Measurements from ENCODE around the gene LDHD. TPM values are rescaled to one million over a fixed set of nuclear protein-coding genes. Genes with fewer than 3 reads are reported as not detected.
"Not testable (repeated sequence)": the region's sequence is repeated elsewhere in the genome, so short reads cannot be mapped to it uniquely, and the experiment has no call there.

Gene LDHD
- total RNA-seq = not detected

DNA sequence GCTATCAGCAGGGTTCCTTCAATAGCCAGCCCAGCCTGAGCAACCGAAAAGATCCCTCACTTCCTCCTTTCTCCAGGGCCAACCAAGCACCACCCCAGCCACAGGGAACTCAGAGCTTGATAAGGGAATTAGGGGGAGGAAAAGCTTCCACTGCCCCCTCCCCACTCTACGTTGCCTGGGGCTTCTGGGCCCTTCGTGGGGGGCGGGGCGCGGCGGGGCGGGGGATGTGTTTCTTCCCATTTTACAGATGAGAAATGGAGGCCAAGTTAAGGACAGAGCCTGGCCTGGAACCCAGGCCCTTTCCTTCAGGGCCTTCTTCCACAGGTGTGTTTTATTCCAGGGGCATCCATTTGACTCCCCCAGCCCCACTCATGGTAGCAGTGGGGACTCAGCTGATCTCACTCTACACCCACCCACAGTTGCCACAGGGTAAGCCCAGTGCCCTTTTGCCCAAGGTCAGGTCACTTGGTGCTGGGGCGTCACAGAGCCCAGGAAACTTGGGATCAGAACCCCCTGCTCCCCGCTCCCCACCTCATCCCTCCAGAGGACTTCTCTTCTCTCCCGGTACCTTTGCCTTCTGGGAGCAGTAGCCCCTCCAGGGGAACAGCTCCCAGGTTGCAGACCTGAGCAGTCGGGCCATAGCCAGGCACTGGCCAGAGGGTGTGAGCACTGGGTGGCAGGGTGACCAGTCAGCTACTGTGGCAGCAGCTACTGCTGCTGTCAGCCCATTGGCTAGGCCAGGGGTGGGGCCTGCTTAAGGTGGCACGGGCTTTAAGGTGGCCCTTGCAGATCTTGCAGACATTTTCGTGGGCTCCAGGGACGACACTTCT is at the start of gene LDHD:
LDHD (minus strand) TSS at position 700 of the 830 bp plus-strand sequence; CDS start at position 640, 60 bp downstream.
- H3K36me3 Mint-ChIP-seq = no peaks in the 10 kb centered on the region
- no peak within 1 kb of the TSS for H3K27ac Mint-ChIP-seq
- no peak within 1 kb of the TSS for H3K4me3 Mint-ChIP-seq
- POLR2A ChIA-PET = no interaction called here
- peaks cover 9% of the 10 kb centered on the region for H3K27me3 Mint-ChIP-seq
- ATAC-seq (ENCODE audit: low read depth) (no peak), DNase-seq (no peak)
- H3K4me1 Mint-ChIP-seq = peaks cover 6% of the 10 kb centered on the region
- H3K9me3 Mint-ChIP-seq = peaks cover under 1% of the 10 kb centered on the region

DNA sequence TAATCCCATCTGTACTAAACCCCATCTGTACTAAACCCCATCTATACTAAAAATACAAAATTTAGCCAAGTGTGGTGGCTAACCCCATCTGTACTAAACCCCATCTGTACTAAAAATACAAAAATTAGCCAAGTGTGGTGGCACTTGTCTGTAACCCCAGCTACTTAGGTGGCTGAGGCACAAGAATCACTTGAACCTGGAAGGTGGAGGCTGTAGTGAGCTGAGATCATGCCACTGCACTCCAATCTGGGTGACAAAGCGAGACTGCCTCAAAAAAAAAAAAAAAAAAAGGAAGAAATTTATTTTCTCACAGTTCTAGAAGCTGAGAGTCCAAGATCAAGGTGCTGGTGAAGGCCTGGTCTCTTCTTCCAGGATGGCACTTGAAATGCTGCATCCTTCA is 43.8 kb upstream of the LDHD start:
- no peak overlapping the region for H3K4me3 Mint-ChIP-seq
- no peaks in the 10 kb centered on the region for H3K27me3 Mint-ChIP-seq
- H3K9me3 Mint-ChIP-seq = peaks cover 12% of the 10 kb centered on the region
- H3K4me1 Mint-ChIP-seq = no peaks in the 10 kb centered on the region
- no peak overlapping the region for H3K27ac Mint-ChIP-seq
- POLR2A ChIA-PET = no interaction called here
- ATAC-seq (ENCODE audit: low read depth) (no peak), DNase-seq (no peak)
- peaks cover 76% of the 10 kb centered on the region for H3K36me3 Mint-ChIP-seq

DNA sequence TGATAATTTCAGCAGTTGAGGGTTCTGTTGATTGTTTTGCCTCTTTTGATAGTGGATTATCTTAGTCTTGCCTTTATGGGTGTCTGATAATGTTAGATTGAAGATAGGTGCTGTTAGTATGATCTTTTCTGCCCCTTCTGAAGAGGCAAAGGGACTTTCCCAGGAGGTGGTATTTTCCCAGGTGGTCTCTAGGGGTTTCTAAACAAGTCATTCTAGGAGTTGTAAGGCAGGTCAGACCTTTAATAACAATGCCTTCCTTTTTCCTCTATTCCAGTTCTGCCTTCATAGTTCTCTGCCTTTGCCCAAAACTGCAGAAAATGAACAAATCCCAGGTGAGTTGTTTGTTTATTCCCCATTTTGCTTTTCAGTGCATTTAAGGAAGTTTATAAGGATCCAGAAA is 36.1 kb upstream of the LDHD start:
- ATAC-seq (ENCODE audit: low read depth) = no peak
- Mint-ChIP-seq H3K9me3 (peaks cover 27% of the 10 kb centered on the region), H3K4me3 (no peak overlapping the region), H3K36me3 (peaks cover 63% of the 10 kb centered on the region), H3K27me3 (no peaks in the 10 kb centered on the region), H3K27ac (no peak overlapping the region), H3K4me1 (peaks cover 14% of the 10 kb centered on the region)
- POLR2A ChIA-PET = no interaction called here
- DNase-seq = no peak

DNA sequence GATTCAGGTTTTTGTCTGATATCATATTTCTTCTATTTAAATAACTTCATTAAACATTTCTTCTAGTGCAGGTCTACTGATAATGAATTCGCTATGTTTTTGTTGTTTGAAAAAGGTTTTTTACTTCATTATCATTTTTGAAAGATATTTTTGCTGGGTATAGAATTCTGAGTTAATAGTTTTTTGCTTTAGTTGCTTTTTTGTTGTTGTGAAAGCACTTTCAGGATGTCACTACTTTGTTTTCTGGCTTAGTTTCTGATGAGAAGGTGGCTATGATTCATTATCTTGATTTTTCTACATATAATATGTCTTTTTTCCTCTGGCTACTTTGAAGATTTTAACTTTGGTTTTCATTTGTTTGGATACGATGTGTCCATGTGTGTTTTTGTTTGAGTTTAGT is 35.2 kb upstream of the LDHD start:
- no peak for ATAC-seq (ENCODE audit: low read depth)
- peaks cover 56% of the 10 kb centered on the region for H3K36me3 Mint-ChIP-seq
- no peak overlapping the region for H3K27ac Mint-ChIP-seq

DNA sequence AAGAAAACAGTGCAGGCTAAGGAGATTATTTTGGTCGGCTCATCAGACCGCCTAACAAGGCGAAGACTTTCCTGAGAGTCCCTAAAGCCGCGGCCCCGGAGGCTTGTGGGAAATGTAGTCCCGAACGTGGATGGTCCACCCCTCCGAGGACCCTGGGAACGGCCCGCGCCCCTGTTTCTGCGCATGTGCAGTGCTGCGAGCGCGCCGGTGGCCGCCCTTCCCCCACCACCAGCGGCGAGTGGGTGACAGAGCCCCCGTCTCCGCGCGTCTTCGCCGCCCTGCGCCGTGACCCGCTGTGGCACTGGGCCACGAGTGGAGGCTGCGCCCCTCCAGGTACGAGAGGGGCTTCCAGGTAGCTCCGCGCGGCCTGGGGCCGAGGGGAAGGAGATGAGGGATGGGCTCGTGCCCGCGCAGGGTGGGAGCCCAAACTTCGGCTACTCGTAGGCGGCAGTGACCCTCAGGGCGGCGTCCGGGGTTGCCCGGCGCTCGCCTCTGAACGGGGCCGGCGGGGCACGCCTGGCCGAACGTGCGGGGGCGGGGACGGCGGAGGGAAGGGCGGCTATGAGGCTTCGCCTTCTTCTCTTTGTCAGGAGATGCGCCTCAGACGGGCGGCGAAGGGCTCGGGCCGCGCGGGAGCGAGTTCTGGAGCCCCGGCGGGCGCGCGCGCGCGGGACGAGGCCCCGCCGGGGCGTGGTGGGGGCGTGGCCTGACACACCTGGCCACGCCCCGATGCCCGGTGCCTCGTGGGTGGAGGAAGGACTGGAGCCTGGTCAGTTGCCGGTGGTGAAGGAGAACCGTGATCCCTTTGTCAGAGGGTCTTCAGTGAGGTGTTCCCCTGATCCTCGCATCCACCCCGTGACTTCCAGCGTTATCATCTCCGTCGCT is 32.0 kb upstream of the LDHD start, which contains the start of gene ZFP1:
ZFP1 (plus strand) TSS at position 214 of the 885 bp plus-strand sequence. CDS start 4,428 bp downstream, outside the sequence.
- peak within 1 kb of the TSS; percentile 85 for H3K4me3 Mint-ChIP-seq
- H3K4me1 Mint-ChIP-seq = peaks cover 16% of the 10 kb centered on the region
- peaks cover 31% of the 10 kb centered on the region for H3K36me3 Mint-ChIP-seq
- POLR2A ChIA-PET = no interaction called here
- peak; percentile 96 for DNase-seq
- peaks cover 23% of the 10 kb centered on the region for H3K9me3 Mint-ChIP-seq
- peak within 1 kb of the TSS; percentile 75 for H3K27ac Mint-ChIP-seq
- no peaks in the 10 kb centered on the region for H3K27me3 Mint-ChIP-seq
- ATAC-seq (ENCODE audit: low read depth) = peak; percentile 89

More for the DNA sequence above, 35.2 kb upstream of the LDHD start:
- no peak overlapping the region for H3K4me3 Mint-ChIP-seq
- POLR2A ChIA-PET = no interaction called here
- no peaks in the 10 kb centered on the region for H3K27me3 Mint-ChIP-seq
- DNase-seq = no peak
- H3K9me3 Mint-ChIP-seq = peaks cover 27% of the 10 kb centered on the region
- peaks cover 18% of the 10 kb centered on the region for H3K4me1 Mint-ChIP-seq

DNA sequence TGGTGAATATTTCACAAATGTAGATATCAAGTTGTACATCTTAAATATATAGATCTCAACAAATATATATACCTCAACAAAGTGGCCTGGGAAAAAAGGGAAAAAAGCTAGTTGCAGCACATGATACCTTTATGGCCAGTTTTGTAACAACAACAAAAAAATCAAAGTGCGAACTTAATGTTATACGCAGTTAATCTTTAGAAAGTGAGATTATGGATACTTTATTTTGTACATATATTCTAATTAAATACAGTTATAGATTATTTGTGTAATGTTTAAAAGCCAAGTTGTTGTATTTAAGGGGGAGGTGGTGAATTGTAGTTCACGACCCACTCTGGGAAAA is 31.4 kb upstream of the LDHD start:
- Mint-ChIP-seq H3K27ac (no peak overlapping the region), H3K36me3 (peaks cover 26% of the 10 kb centered on the region), H3K4me3 (peak overlapping the region; percentile 85), H3K27me3 (no peaks in the 10 kb centered on the region), H3K9me3 (peaks cover 21% of the 10 kb centered on the region), H3K4me1 (peaks cover 16% of the 10 kb centered on the region)
- POLR2A ChIA-PET = no interaction called here
- ATAC-seq (ENCODE audit: low read depth) (no peak), DNase-seq (no peak)

DNA sequence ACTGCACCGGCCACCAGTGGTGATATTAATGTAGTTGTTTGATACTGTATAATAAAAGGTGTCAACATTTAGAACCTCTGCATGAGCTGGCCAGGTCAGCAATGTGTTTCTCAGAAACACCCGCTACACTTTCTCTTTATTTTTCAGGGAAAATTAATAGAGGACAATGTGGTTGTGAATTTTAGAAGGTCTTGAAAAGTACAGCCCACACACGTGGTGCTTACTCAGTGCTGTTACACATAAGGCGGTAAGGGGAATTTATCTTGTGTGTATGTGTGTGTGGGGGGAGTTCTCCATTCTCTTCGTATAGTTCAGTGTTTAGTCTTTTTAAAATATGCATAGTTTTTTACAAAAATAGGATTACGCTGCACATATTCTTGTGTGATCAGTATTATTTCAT is 27.4 kb upstream of the LDHD start:
- Mint-ChIP-seq H3K9me3 (peaks cover 2% of the 10 kb centered on the region), H3K4me1 (peaks cover 5% of the 10 kb centered on the region)

DNA sequence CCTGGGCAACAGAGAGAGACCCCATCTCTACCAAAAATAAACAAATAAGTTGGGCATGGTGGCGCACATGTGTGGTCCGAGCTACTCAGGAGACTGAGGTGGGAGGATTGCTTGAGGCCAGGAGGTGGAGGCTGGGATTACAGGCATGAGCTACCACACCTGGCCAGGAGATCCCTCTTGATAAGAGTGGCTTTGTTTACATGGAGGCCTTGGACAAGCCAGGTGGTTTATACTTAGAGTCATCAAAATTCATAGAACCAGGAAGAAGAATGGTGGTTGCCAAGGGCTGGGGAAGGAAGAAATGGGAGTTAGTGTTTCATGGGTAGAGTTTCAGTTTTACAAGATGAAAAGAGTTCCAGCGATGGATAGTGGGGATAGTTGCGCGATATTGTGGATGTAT is 22.9 kb upstream of the LDHD start:
- POLR2A ChIA-PET = no interaction called here
- Mint-ChIP-seq H3K27ac (no peak overlapping the region), H3K4me3 (no peak overlapping the region), H3K9me3 (peaks cover 2% of the 10 kb centered on the region), H3K27me3 (no peaks in the 10 kb centered on the region), H3K36me3 (no peaks in the 10 kb centered on the region), H3K4me1 (peaks cover 5% of the 10 kb centered on the region)
- DNase-seq (no peak), ATAC-seq (ENCODE audit: low read depth) (no peak)

More for the DNA sequence above, 27.4 kb upstream of the LDHD start:
- H3K27me3 Mint-ChIP-seq = no peaks in the 10 kb centered on the region
- H3K4me3 Mint-ChIP-seq = no peak overlapping the region
- POLR2A ChIA-PET = no interaction called here
- H3K36me3 Mint-ChIP-seq = no peaks in the 10 kb centered on the region
- ATAC-seq (ENCODE audit: low read depth) (no peak), DNase-seq (no peak)
- H3K27ac Mint-ChIP-seq = no peak overlapping the region

DNA sequence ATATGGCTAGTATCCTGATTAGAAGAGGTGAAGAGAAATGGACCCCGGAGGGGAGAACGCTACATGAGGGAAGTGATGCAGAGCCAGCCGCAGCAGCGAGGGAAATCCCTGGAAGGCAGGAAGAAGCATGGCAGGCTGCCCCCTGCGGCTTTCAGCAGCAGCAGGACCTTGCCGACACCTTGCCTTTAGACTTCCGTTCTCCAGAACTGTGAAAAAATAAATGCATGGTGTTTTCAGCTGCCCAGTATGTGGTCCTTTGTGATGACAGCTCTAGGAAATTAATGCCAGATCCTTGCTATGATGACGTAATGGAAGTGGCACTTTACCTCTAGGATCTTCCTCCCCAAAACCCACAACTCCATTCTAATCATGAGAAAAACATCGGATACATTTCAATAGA is 22.1 kb upstream of the LDHD start:
- DNase-seq (no peak), ATAC-seq (ENCODE audit: low read depth) (peak; percentile 39)
- Mint-ChIP-seq H3K4me1 (peaks cover 5% of the 10 kb centered on the region), H3K9me3 (peaks cover 2% of the 10 kb centered on the region), H3K36me3 (no peaks in the 10 kb centered on the region), H3K27ac (peak overlapping the region; percentile 30), H3K27me3 (no peaks in the 10 kb centered on the region), H3K4me3 (no peak overlapping the region)
- POLR2A ChIA-PET = no interaction called here

DNA sequence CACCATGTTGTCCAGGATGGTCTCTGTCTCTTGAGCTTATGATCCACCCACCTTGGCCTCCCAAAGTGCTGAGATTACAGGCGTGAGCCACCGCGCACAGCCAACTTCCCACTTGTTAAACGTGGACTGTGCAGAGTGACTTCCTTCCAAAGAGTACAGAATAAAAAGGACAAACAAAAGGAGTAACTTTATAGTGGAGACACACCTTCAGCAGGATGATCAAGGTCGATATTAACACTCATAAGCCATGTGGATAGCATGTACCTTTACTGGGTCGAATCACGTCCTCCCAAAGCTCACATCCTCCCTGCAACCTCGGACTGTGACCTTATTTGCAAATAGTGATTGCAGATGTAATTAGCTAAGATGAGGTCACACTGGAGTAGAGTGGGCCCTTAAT is 21.7 kb upstream of the LDHD start:
- Mint-ChIP-seq H3K9me3 (peaks cover 2% of the 10 kb centered on the region), H3K4me1 (peaks cover 5% of the 10 kb centered on the region), H3K36me3 (no peaks in the 10 kb centered on the region), H3K27me3 (peaks cover 2% of the 10 kb centered on the region), H3K27ac (peak overlapping the region; percentile 30), H3K4me3 (no peak overlapping the region)
- POLR2A ChIA-PET = no interaction called here
- ATAC-seq (ENCODE audit: low read depth) (no peak), DNase-seq (no peak)

DNA sequence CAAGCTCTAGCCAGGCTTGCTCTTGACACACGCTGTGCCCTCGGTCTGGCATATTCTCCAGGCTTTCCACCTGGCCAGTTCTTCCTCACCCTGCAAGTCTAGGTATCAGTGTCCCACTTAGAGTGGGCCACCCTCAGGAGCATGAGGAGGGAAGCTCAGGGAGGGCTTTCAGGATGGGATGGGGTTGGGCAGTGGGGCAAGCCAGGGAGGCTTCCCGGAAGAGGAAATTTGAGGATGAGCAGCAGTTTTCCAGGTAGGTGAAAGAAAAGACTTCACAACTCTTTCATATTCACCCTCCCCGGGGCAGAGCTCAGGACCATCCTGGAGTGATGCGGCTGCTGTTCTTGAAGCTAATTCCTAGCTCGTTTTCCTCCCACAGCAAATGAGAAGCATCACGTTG is 14.5 kb upstream of the LDHD start:
- Mint-ChIP-seq H3K4me1 (peaks cover 3% of the 10 kb centered on the region), H3K27me3 (peaks cover 7% of the 10 kb centered on the region), H3K27ac (no peak overlapping the region), H3K4me3 (no peak overlapping the region), H3K9me3 (peaks cover 6% of the 10 kb centered on the region), H3K36me3 (peaks cover 1% of the 10 kb centered on the region)
- ATAC-seq (ENCODE audit: low read depth) (no peak), DNase-seq (no peak)
- POLR2A ChIA-PET = no interaction called here

DNA sequence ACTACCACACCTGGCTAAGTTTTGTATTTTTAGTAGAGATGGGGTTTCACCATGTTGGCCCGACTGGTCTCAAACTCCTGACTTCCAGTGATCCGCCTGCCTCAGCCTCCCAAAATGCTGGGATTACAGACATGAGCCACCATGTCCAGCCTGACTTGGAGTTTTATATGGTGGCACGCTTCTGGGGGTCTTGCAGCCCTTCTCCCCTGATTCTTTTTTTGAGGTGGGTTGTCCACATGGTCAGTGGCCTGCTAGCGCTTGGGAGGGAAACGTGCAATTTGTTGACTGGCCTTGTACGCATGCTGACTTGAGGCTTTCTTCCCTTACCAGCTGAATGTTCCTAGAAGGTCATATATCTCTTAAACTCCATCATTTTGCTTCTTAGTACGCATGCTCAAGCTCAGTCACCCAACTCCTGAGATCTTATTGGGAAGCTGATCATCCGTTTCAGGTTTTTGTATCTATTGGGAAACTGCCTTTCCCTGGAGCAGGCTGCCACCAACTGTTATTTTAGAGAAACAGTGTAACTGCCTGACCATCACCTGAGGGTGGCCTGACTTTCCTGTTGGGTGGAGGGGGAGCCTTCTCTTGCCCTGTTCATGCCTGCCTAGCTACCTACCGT is 13.7 kb upstream of the LDHD start:
- Mint-ChIP-seq H3K36me3 (peaks cover 1% of the 10 kb centered on the region), H3K27me3 (peaks cover 7% of the 10 kb centered on the region), H3K27ac (no peak overlapping the region), H3K4me1 (peaks cover 3% of the 10 kb centered on the region), H3K9me3 (peaks cover 6% of the 10 kb centered on the region), H3K4me3 (no peak overlapping the region)
- DNase-seq (no peak), ATAC-seq (ENCODE audit: low read depth) (no peak)
- POLR2A ChIA-PET = no interaction called here

DNA sequence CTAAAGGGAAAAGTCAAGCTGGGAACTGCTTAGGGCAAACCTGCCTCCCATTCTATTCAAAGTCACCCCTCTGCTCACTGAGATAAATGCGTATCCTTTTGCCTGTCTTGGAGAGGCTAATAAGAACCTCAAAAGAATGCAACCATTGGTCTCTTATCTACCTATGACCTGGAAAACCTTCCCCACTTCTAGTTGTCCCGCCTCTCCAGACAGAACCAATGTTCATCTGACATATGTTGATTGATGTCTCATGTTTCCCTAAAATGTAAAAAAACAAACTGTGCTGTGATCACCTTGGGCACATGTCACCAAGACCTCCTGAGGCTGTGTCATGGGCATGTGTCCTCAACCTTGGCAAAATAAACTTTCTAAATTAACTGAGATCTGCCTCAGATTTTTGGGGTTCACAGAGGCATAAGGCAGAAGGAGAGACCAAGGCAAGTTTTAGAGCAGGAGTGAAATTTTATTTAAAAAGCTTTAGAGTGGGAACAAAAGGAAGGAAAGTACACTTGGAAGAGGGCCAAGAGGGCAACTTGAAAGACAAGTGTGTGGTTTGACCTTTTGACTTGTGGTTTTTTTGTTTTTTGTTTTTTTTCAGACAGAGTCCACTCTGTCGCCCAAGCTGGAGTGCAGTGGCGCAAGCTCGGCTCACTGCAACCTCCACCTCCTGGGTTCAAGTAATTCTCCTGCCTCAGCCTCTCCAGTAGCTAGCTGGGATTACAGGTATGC is 13.0 kb upstream of the LDHD start:
- POLR2A ChIA-PET; H3K9me3 Mint-ChIP-seq; DNase-seq; H3K27ac Mint-ChIP-seq; H3K27me3 Mint-ChIP-seq; H3K4me3 Mint-ChIP-seq; H3K36me3 Mint-ChIP-seq; ATAC-seq (ENCODE audit: low read depth); H3K4me1 Mint-ChIP-seq: not testable (repeated sequence)
